ENCODE data around the gene MRPS18B. TPM values are rescaled to one million over a fixed set of nuclear protein-coding genes. Genes with fewer than 3 reads are reported as not detected.

MRPS18B gene
- total and polyA plus RNA-seq, 2 of the 13 experiments (the other 11 are each of a cell fraction or from before 2014, with no cell fraction given): 125 to 131 TPM

DNA sequence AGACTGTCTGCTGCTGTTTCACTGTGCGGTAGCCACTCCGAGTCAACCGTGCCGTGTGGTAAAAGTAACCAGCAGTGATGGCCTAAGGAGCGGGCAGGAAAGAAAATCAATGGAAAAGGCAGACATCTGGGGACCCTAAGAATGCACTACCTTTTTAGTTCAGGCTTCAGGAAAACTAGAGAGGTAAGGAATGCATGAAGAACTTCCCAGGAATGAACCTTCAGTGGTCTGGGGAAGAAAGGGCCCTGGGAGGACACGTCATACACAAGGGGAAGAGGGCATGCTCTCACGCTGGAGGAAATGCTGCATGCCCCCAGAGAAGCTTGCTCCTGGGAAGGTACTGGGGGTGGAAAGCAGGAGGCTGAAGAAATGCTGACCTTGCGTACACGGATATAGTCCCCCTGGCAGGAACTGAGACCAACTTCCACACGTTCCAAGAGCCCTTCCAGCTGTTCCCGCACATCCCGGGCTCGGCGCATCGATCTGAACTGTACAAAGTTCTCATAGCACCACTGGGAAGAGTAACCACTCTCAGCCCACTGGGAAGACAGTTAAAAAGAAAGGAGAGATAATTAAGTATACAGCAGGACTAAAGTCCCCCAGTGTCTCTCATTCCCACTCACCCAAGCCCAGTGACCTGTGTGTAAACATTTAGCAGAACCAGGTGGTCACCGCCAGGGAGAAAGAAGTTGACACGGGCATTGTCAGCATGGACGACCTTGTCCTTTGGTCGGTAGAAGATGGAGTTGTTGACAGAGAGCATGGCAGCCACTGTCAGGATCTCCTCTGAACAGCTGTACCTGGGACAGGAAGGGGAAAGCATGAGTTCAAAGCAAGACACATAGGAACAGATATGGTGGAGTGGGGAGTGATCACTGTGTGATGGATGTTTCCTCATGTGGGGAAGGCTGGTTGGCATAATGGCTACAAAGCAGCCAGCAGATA lies 37.4 kb downstream of the MRPS18B start (continued):
- TF ChIP-seq, protein P1, sequence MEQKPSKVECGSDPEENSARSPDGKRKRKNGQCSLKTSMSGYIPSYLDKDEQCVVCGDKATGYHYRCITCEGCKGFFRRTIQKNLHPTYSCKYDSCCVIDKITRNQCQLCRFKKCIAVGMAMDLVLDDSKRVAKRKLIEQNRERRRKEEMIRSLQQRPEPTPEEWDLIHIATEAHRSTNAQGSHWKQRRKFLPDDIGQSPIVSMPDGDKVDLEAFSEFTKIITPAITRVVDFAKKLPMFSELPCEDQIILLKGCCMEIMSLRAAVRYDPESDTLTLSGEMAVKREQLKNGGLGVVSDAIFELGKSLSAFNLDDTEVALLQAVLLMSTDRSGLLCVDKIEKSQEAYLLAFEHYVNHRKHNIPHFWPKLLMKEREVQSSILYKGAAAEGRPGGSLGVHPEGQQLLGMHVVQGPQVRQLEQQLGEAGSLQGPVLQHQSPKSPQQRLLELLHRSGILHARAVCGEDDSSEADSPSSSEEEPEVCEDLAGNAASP (CRISPR knock-in tag; IDR thresholded peaks at IDR 0.05; ENCODE audit: borderline replicate concordance): peak; percentile 85
- TF ChIP-seq CBX5 (CRISPR knock-in tag; IDR thresholded peaks at IDR 0.05; ENCODE audit: borderline replicate concordance): peak; percentile 83; the same call in 1 of the 2 replicates
- TF ChIP-seq RFX1 (IDR thresholded peaks at IDR 0.05): no peak
- TF ChIP-seq, protein P2, sequence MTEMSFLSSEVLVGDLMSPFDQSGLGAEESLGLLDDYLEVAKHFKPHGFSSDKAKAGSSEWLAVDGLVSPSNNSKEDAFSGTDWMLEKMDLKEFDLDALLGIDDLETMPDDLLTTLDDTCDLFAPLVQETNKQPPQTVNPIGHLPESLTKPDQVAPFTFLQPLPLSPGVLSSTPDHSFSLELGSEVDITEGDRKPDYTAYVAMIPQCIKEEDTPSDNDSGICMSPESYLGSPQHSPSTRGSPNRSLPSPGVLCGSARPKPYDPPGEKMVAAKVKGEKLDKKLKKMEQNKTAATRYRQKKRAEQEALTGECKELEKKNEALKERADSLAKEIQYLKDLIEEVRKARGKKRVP (CRISPR knock-in tag; IDR thresholded peaks at IDR 0.05): peak in 1 of 2 experiments; percentile 69; a peak in 2 of 4 replicates
- peak; percentile 92 for TF ChIP-seq SIN3A (IDR thresholded peaks at IDR 0.05; ENCODE audit: borderline replicate concordance, low read depth, low read length)
- peak; percentile 76 for TF ChIP-seq U2AF1 (optimal IDR thresholded peaks at IDR 0.05; ENCODE audit: low read depth, low read length)
- TF ChIP-seq, protein P3, sequence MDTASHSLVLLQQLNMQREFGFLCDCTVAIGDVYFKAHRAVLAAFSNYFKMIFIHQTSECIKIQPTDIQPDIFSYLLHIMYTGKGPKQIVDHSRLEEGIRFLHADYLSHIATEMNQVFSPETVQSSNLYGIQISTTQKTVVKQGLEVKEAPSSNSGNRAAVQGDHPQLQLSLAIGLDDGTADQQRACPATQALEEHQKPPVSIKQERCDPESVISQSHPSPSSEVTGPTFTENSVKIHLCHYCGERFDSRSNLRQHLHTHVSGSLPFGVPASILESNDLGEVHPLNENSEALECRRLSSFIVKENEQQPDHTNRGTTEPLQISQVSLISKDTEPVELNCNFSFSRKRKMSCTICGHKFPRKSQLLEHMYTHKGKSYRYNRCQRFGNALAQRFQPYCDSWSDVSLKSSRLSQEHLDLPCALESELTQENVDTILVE (CRISPR knock-in tag; IDR thresholded peaks at IDR 0.05): no peak
- peak; percentile 89 for TF ChIP-seq ZNF331 (CRISPR knock-in tag; IDR thresholded peaks at IDR 0.05)
- TF ChIP-seq EED (CRISPR knock-in tag; IDR thresholded peaks at IDR 0.05): 0 out of 2 replicates have a peak, but pooled peaks have one; percentile 43
- no peak for TF ChIP-seq MTA3 (CRISPR knock-in tag; IDR thresholded peaks at IDR 0.05)
- peak; percentile 94 for TF ChIP-seq ZBTB42 (CRISPR knock-in tag; IDR thresholded peaks at IDR 0.05)
- no peak for TF ChIP-seq SCMH1 (CRISPR knock-in tag; IDR thresholded peaks at IDR 0.05; ENCODE audit: borderline replicate concordance)
- no peak for TF ChIP-seq MATR3 (CRISPR knock-in tag; IDR thresholded peaks at IDR 0.05)
- TF ChIP-seq ZNF678 (CRISPR knock-in tag; IDR thresholded peaks at IDR 0.05): no peak
- TF ChIP-seq IKZF1 (IDR thresholded peaks at IDR 0.05): no peak
- no peak for TF ChIP-seq ZSCAN22 (CRISPR knock-in tag; IDR thresholded peaks at IDR 0.05)
- no peak for TF ChIP-seq ZC3H4 (CRISPR knock-in tag; IDR thresholded peaks at IDR 0.05; ENCODE audit: borderline replicate concordance)
- peak; percentile 69; the same call in 1 of the 2 replicates for TF ChIP-seq ZNF572 (CRISPR knock-in tag; IDR thresholded peaks at IDR 0.05)
- peak; percentile 90; the same call in 1 of the 2 replicates for TF ChIP-seq FOXK1 (CRISPR knock-in tag; IDR thresholded peaks at IDR 0.05; ENCODE audit: borderline replicate concordance, low read depth)
- TF ChIP-seq SKI (IDR thresholded peaks at IDR 0.05; ENCODE audit: partially characterized antibody): peak; percentile 70
- peak; percentile 91 for TF ChIP-seq RXRA (CRISPR knock-in tag; IDR thresholded peaks at IDR 0.05)
- TF ChIP-seq, protein P4, sequence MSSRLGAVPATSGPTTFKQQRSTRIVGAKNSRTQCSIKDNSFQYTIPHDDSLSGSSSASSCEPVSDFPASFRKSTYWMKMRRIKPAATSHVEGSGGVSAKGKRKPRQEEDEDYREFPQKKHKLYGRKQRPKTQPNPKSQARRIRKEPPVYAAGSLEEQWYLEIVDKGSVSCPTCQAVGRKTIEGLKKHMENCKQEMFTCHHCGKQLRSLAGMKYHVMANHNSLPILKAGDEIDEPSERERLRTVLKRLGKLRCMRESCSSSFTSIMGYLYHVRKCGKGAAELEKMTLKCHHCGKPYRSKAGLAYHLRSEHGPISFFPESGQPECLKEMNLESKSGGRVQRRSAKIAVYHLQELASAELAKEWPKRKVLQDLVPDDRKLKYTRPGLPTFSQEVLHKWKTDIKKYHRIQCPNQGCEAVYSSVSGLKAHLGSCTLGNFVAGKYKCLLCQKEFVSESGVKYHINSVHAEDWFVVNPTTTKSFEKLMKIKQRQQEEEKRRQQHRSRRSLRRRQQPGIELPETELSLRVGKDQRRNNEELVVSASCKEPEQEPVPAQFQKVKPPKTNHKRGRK (CRISPR knock-in tag; IDR thresholded peaks at IDR 0.05): no peak
- TF ChIP-seq ZNF792 (CRISPR knock-in tag; IDR thresholded peaks at IDR 0.05): peak; percentile 97
- TF ChIP-seq MXD4 (CRISPR knock-in tag; IDR thresholded peaks at IDR 0.05): peak; percentile 96
- TF ChIP-seq CC2D1A (CRISPR knock-in tag; IDR thresholded peaks at IDR 0.05): no peak
- TF ChIP-seq ZNF446 (CRISPR knock-in tag; IDR thresholded peaks at IDR 0.05): no peak
- no peak for TF ChIP-seq AGO1 (IDR thresholded peaks at IDR 0.05; ENCODE audit: low read depth, low read length, poor library complexity, severe bottlenecking)

All from HepG2 (cell line).